G401 (cell line): ENCODE results near the gene VEPH1. TPM values are rescaled to one million over a fixed set of nuclear protein-coding genes. Genes with fewer than 3 reads are reported as not detected.

ENCODE experiments used
- DNase-seq: peaks from one replicate; pipeline ENCODE4 v3.0.0-alpha.2; 2015; ENCODE audit warnings: low spot score
- in situ Hi-C: cut with HindIII; loops from 2 replicates; pipeline ENCODE4 v1.10.0; 2016; ENCODE audit warnings: low sequenced_read_pairs, mixed read lengths
- total RNA-seq: library from RNA; depleted of rRNA; stranded (reverse); fragments of >200 nt; shearing (Covaris generic); gene quantifications from 2 replicates; pipeline ENCODE4 v1.2.3, GENCODE V29; 2014; rRNA removed

The VEPH1 gene
- total RNA-seq, result 17.7 and 25.3 TPM in 2 replicates

- in situ Hi-C loops, result no loop called here
- no peak for DNase-seq
These were observed at the start of gene VEPH1 for GRCh38 chr3:157502916-157503595. VEPH1 (minus strand) TSS chr3:157503416; CDS start chr3:157495349, 8,067 bp downstream.

GRCh38 chr3:157551961-157552360 lies 48.7 kb upstream of the VEPH1 start:
- DNase-seq, result no peak
- in situ Hi-C loops, result no loop called here

- in situ Hi-C loops, result no loop called here
These were observed 46.3 kb upstream of the VEPH1 start for GRCh38 chr3:157549498-157549897.

GRCh38 chr3:157544501-157545130 lies 41.4 kb upstream of the VEPH1 start:
- in situ Hi-C loops, result no loop called here
- no peak for DNase-seq

More at GRCh38 chr3:157549498-157549897, 46.3 kb upstream of the VEPH1 start:
- no peak for DNase-seq

- in situ Hi-C loops, result no loop called here
- no peak for DNase-seq
These were observed 40.4 kb upstream of the VEPH1 start for GRCh38 chr3:157543501-157544035.

DNA sequence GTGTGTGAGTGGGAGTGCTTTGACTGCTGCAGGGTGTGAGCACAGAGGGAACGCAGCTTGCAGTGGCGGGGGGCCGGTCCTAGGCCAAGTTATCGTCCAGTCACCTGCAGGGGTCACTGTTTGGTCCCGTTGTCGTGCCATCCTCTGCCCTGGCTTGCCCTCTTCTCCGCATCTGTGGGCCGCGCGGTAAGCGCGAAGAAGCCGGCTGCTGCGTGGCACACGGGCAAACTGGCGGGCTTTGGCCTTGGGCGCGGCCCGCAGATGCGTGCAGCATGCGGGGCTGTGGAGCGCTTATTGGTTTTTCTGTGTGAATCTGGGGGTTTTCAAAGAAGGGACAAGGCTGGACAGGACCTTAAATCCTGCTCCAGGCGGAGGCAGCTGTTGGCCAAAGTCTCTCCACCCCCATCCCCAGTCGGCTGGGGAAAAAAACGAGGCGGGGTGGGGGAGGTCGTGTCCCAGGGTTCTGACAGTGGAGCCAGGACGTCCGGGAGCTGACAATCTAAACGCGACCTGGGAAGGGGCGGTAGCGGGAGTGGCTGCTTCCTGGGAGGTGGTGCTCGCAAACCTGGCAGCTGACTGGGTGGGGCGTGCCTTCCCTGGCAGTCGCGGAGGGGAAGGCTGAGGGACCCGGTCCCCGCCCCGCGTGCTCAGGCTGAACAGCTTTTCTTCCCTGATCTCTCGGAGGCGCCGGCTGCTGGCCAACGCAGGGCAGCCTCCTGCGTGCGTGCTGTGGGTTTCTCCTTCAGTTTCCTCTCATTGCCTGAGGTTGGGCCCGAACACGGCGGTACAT lies 39.7 kb upstream of the VEPH1 start:
- in situ Hi-C loops, result no loop called here
- peak; percentile 23 for DNase-seq

GRCh38 chr3:157541506-157542236 lies 38.5 kb upstream of the VEPH1 start:
- no peak for DNase-seq
- in situ Hi-C loops, result no loop called here

DNA sequence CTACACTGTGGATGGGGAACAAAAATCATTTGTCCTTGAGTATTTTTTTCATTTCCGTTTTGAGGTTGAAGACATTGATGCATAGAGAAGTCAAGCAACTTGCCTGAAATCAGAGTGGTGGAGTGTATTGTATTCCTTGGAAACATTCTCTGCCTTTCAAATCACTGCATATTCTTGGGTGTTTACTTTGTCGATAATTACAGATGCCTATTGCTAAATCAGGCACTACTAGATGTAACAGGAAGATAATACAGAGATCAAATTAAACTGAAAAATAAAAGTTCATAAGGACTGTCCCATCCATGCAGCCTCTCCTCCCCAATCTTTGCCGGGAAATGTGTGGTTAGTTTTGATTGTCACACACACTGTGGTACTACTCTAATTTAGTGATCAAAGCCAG lies 37.4 kb upstream of the VEPH1 start:
- DNase-seq, result no peak
- in situ Hi-C loops, result no loop called here

DNA sequence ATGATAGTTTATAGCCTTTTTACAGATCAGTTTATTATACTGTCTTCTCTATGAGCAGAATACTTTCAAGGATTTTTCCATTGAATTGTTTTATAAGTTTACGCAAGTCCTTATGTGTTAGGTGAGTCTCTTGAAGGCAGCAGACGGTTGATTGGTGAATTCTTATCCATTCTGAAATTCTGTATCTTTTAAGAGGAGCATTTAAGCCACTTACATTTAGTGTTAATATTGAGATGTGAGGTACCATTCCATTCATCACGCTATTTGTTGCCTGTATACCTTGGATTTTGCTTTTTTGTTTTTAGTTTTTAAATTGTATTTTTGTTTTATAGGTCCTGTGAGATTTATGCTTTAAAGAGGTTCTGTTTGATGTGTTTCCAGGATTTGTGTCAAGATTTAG lies 32.5 kb upstream of the VEPH1 start:
- in situ Hi-C loops, result no loop called here
- DNase-seq, result no peak

DNA sequence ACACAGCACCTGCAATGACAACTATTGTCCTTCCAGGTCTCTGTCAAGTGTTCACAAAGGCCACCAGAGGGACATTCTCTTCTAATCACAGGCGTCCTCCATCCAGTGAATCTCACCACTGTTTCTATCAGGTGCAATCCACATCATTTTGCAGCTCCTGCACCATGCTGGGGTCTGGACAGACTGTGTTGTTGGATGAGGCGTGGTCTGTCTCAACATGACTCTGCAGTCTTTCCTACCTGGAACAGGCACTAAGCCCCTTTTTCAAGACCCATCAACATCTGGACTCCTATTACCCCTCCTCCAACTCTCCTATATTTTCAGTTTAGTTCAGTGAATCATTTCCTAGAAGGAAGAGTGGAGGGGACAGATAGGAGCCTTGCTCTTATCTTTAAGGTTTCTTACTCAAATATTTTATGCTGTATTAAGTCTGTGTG lies 31.5 kb upstream of the VEPH1 start:
- DNase-seq, result no peak
- in situ Hi-C loops, result loop anchor here (5.0 kb wide), 1 partner anchor 83 kb away; no protein-coding TSS in a partner anchor

DNA sequence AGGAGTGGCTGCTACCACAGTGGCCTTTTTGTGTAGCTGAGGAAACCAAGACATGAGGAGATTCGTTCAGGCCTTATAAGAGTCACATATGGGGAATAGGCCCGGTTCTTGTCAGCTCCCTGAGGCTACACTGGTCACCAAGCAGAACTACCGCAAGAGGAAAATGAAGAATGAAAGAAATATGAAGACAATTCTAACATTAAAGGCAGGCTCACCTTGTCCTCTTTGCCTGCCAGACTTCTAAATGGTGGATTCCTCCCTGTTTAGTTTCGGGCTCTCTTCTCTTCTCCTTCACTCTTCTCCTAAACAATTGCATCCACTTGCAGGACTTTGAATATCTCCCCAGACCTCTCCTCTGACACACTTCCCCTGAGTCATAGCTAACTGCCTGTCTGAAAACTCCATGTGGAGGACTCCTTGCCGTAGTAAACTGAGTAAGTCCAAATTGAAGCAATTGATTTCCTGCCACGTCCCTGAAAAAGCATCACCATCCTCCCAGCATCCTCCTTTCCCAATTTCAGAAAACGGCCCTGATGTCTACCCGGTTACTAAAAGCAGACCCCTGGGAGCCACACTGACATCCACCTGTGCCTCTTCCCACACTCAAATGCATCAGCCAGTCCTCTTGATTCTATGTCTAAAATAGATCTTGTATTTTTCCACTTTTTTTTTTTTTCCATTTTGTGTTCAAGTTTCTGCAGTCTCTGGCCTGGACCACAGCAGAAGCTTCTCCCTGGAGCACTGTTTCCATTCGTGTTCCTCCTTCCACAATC lies 30.3 kb upstream of the VEPH1 start:
- in situ Hi-C loops, result loop anchor here (5.0 kb wide), 1 partner anchor 84 kb away; no protein-coding TSS in a partner anchor
- DNase-seq, result no peak

- peak; percentile 83 for DNase-seq
- in situ Hi-C loops, result loop anchor here (5.0 kb wide), 1 partner anchor 85 kb away; no protein-coding TSS in a partner anchor
These were observed 29.5 kb upstream of the VEPH1 start for GRCh38 chr3:157532529-157533297.

DNA sequence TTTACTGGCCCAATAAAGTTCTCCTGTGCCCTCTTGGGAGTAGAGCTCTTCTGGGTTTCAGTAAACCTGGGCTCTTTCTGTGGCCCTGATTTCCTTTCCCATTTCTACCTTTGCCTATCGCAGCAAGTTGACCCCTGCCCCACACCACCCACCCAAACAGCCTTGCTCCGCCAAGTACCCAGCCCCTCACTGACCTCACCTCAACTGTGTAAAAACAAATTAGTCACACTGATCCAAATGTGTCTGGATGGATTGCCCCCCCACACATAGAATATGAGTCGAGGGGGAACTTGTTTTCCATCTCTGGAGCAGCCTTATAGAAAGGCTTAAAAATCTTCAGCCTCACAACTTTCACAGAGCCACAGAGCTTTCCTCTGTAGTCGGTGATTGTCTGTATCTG lies 28.6 kb upstream of the VEPH1 start:
- DNase-seq, result no peak
- in situ Hi-C loops, result loop anchor here (5.0 kb wide), 1 partner anchor 86 kb away; no protein-coding TSS in a partner anchor

- no peak for DNase-seq
- in situ Hi-C loops, result loop anchor here (5.0 kb wide), 1 partner anchor 86 kb away; no protein-coding TSS in a partner anchor
These were observed 28.1 kb upstream of the VEPH1 start for GRCh38 chr3:157531301-157531660.

DNA sequence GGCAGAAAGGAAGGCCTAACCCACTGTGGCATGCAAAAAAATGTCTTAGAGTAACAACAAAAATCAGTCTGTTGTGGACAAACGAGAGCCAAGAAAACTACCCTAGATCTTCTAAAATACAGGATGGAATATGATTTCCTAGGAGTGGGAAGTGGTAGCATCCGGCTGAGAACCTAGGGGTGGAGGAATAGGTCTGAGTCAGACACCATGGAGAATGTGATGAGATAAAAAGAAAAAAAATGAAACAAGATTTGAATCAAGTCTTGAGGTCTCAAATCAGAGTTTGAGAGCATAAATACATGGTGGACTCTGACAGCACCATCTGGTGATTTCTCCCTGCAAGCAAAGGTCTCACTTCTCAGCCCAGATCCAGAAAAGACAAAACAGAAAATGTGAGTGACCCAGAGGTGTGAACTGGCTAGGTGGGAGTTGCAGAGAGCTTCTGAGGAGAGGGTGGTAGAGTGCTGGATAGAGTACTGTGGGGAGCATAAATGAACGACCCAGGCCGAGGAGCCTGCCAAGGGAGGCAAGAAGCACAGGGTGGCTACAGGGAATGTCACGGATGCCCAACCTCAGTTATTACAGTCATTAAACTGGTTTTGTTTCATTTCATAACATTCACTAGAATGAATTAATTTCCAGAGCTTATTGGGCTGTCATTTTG lies 27.6 kb upstream of the VEPH1 start:
- in situ Hi-C loops, result loop anchor here (5.0 kb wide), 1 partner anchor 87 kb away; no protein-coding TSS in a partner anchor
- no peak for DNase-seq

- in situ Hi-C loops, result loop anchor here (5.0 kb wide), 1 partner anchor 88 kb away; no protein-coding TSS in a partner anchor
- no peak for DNase-seq
These were observed 26.5 kb upstream of the VEPH1 start for GRCh38 chr3:157529751-157530150.

GRCh38 chr3:157529085-157529484 lies 25.9 kb upstream of the VEPH1 start:
- in situ Hi-C loops, result no loop called here

More at GRCh38 chr3:157529085-157529484, 25.9 kb upstream of the VEPH1 start:
- DNase-seq, result no peak
